Sigmoid colon (tissue), 7 donors: Measurements from ENCODE around the gene KIRREL3. TPM values are rescaled to one million over a fixed set of nuclear protein-coding genes. Genes with fewer than 3 reads are reported as not detected.

Experiments
- DNase-seq: peaks from one replicate; pipeline ENCODE4 v3.0.0-alpha.2; 2019
- H3K27ac ChIP-seq, 4 donors: fragments of 200-600 bp; sonication (generic); one replicate each; pipeline ENCODE4 v1.5.1; 2016 to 2019; ENCODE audit warnings: mild to moderate bottlenecking in 1 of 4
- H3K27me3 ChIP-seq, 3 donors: fragments of 200-600 bp; sonication (generic); one replicate each; pipeline ENCODE4 v1.5.1; 2019; ENCODE audit warnings: mild to moderate bottlenecking in 1 of 3
- H3K36me3 ChIP-seq, 4 donors: fragments of 200-600 bp; sonication (generic); one replicate each; pipeline ENCODE4 v1.5.1; 2016 to 2019
- H3K4me1 ChIP-seq, 4 donors: fragments of 200-600 bp; sonication (generic); one replicate each; pipeline ENCODE4 v1.5.1; 2017 to 2019
- H3K4me3 ChIP-seq, 4 donors: fragments of 200-600 bp; sonication (generic); one replicate each; pipeline ENCODE4 v1.5.1; 2017 to 2019; ENCODE audit warnings: mild to moderate bottlenecking in 2 of 4, moderate library complexity in 1 of 4
- H3K9me3 ChIP-seq, 4 donors: fragments of 200-600 bp in 3 of 4; sonication (generic) in 3 of 4; one replicate each; pipeline versions ENCODE4 v1.5.1 to v1.6.1; 2013 to 2019
- EP300 ChIP-seq, 4 donors: sonication (generic); formaldehyde crosslinking; IDR thresholded peaks; one replicate each; pipeline ENCODE4 v1.6.1; 2017; ENCODE audit warnings: antibody characterized with exemption in 4 of 4
- POLR2A ChIP-seq, 2 donors: fragments of 450-650 bp; IDR thresholded peaks; one replicate each; pipeline ENCODE4 v1.6.1; 2016; ENCODE audit warnings: antibody characterized with exemption in 2 of 2, mild to moderate bottlenecking in 2 of 2, moderate library complexity in 2 of 2
- POLR2AphosphoS5 ChIP-seq, 4 donors: sonication (generic); formaldehyde crosslinking; IDR thresholded peaks; one replicate each; pipeline ENCODE4 v1.6.1; 2017; ENCODE audit warnings: antibody characterized with exemption in 4 of 4
- WGBS, 2 donors: extraction: QIAGEN DNeasy Blood & Tissue Kit; methylation state at CpG; one replicate each; pipeline ENCODE4 v1.1.7; 2013; 5-methylcytosine and 5-hydroxymethylcytosine counted together
- intact Hi-C: fragments of 100-400 bp; cut with DNase I; formaldehyde crosslinking; loops from one replicate; pipeline ENCODE4 v1.15.1; 2023
- polyA plus RNA-seq, 3 donors: library from polyadenylated mRNA; stranded (reverse); fragments of 200-250 nt; gene quantifications; one replicate each; pipeline ENCODE4 v1.2.3, GENCODE V29; 2013
- total RNA-seq, 4 donors: library from RNA; depleted of rRNA; stranded (reverse); fragments of >200 nt; gene quantifications; one replicate each; pipeline ENCODE4 v1.1.0, GENCODE V29; 2016
- TF ChIP-seq, protein P1 (sequence below), 4 experiments: fragments of 450-650 bp in 3 of 4; fragments of 200-600 bp in 1 of 4; IDR thresholded peaks; one replicate each; pipeline ENCODE4 v1.5.1; 2016 to 2019; ENCODE audit warnings: antibody characterized with exemption in 4 of 4, mild to moderate bottlenecking in 3 of 4, moderate library complexity in 2 of 4
- donor health status: healthy with polysubstance abuse.
- donor health status: Bipolar disorder and iron deficiency.
- donor health status: healthy.

The KIRREL3 gene
- total and polyA plus RNA-seq, 7 donors, result under 0.01 to 3.3 (median 1.0) TPM

DNA sequence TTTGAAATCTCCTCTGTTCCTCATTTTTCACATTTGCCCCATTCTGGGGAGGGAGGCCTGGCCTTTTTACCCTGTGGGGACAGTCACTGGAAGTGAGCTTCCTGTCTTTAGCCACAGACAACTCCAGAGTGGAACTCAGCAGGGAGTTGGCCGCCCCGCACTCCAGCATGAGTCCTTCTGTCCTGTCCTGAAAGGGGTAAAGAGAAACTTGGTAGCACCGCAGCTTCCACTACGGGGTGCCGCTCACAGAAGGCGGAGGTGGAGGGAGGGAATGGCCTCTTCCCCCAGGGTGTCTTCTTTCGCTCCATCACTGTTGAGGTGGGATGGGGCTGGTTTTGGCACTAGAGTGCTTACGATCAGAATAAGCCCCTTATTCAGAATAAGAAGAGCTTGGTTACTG is 512.9 kb downstream of the KIRREL3 start:
- no peaks in the 10 kb centered on the region for H3K36me3 ChIP-seq
- TF ChIP-seq POLR2A (IDR thresholded peaks at IDR 0.05) (no peak), EP300 (IDR thresholded peaks at IDR 0.05) (no peak), POLR2AphosphoS5 (IDR thresholded peaks at IDR 0.05) (no peak)
- TF ChIP-seq, protein P1, sequence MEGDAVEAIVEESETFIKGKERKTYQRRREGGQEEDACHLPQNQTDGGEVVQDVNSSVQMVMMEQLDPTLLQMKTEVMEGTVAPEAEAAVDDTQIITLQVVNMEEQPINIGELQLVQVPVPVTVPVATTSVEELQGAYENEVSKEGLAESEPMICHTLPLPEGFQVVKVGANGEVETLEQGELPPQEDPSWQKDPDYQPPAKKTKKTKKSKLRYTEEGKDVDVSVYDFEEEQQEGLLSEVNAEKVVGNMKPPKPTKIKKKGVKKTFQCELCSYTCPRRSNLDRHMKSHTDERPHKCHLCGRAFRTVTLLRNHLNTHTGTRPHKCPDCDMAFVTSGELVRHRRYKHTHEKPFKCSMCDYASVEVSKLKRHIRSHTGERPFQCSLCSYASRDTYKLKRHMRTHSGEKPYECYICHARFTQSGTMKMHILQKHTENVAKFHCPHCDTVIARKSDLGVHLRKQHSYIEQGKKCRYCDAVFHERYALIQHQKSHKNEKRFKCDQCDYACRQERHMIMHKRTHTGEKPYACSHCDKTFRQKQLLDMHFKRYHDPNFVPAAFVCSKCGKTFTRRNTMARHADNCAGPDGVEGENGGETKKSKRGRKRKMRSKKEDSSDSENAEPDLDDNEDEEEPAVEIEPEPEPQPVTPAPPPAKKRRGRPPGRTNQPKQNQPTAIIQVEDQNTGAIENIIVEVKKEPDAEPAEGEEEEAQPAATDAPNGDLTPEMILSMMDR (IDR thresholded peaks at IDR 0.05), result no peak
- peaks cover 0 to 23% (median 10%) of the 10 kb centered on the region in 4 donors for H3K4me1 ChIP-seq
- H3K4me3 ChIP-seq, result no peak overlapping the region
- no peak overlapping the region for H3K27ac ChIP-seq
- peak; percentile 49 for DNase-seq
- H3K9me3 ChIP-seq, result no peaks in the 10 kb centered on the region
- WGBS, 2 donors, result 92 to 94% methylated on average over 8 of the region's 8 CpGs
- intact Hi-C loops, result no loop called here
- H3K27me3 ChIP-seq, result no peaks in the 10 kb centered on the region

DNA sequence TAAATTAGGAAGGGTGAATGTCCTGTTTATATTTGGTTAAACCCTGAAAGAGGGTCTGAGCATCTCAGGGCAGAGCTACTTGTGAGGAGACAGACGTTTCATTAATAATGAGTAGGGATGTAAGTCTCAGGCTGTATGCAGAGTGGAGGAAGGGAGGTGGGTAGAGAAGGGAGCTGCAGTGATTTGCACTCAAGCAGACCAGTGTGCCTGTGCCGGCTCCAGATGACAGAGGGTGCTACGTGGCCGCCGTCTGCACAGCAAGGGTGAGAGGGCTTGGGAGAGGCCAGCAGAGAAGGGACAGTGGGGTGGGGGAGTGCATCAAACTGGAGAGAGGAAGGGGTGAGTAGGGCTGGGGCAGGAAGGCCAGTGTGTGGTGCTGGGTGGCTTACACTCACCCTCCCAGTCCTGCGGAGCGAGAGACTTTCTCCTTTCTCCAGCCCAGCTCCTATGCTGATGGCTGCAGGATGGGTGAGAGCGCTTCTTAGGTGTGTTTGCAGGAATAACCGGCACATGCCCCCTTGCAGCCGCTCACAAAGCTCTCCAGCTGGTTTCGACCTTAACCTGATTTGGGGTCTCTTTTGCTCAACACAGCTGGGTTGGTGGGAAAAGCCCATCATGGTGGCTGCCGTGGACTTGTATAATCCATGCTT is 514.5 kb downstream of the KIRREL3 start:
- H3K9me3 ChIP-seq, result no peaks in the 10 kb centered on the region
- 83 to 84% methylated on average over 12 of the region's 12 CpGs for WGBS, 2 donors
- H3K27me3 ChIP-seq, result no peaks in the 10 kb centered on the region
- intact Hi-C loops, result no loop called here
- peaks cover 0 to 23% (median 10%) of the 10 kb centered on the region in 4 donors for H3K4me1 ChIP-seq
- TF ChIP-seq POLR2AphosphoS5 (IDR thresholded peaks at IDR 0.05) (no peak), EP300 (IDR thresholded peaks at IDR 0.05) (no peak), POLR2A (IDR thresholded peaks at IDR 0.05) (no peak)
- TF ChIP-seq, protein P1 (IDR thresholded peaks at IDR 0.05), result no peak
- no peak overlapping the region for H3K4me3 ChIP-seq
- peak overlapping the region in 1 of 4 donors; percentile 39 for H3K27ac ChIP-seq
- DNase-seq, result peak; percentile 53
- H3K36me3 ChIP-seq, result no peaks in the 10 kb centered on the region

DNA sequence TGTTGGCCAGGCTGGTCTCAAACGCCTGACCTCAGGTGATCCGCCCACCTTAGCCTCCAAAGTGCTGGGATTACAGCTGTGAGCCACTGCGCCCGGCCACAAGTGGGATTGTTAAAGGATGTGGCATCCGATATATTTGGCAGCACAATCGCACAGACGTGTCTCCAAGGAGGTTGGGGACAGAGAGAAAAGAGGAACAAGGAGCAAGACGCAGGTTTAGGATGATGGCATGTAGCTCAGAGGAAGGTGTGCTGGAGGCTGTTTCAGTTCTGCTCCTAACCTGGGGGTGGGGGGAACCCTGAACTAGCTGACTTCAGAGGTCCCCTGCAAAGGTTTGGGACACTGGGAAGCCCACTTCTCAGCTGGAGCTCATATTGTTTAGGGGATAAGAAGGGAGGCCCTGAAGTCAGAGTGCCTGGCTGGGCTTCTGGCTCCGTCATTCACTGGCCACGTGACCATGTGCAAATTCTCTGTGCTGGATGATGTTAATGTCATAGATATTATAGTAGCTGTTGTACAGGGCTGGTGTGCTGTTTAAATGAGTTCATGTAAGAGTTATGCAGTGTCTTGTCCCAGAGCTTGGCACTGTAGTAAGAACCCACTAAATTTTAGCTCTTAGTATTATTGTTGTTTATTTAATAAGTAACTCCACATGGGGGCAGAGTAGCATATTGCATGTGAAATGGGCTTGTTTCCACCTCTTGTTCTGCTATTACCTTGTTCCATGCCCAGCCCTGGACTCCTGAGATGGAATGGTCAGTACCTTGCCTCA is 515.4 kb downstream of the KIRREL3 start:
- H3K27me3 ChIP-seq, result no peaks in the 10 kb centered on the region
- peak overlapping the region in 1 of 4 donors; percentile 41 for H3K27ac ChIP-seq
- no peaks in the 10 kb centered on the region for H3K9me3 ChIP-seq
- H3K36me3 ChIP-seq, result no peaks in the 10 kb centered on the region
- intact Hi-C loops, result no loop called here
- 55 to 73% methylated on average over 10 of the region's 10 CpGs for WGBS, 2 donors
- H3K4me1 ChIP-seq, result peaks cover 0 to 28% (median 14%) of the 10 kb centered on the region in 4 donors
- peak; percentile 53 for DNase-seq
- no peak overlapping the region for H3K4me3 ChIP-seq
- TF ChIP-seq EP300 (IDR thresholded peaks at IDR 0.05) (no peak), POLR2AphosphoS5 (IDR thresholded peaks at IDR 0.05) (peak in 2 of 4 donors; percentile 27 to 51)

DNA sequence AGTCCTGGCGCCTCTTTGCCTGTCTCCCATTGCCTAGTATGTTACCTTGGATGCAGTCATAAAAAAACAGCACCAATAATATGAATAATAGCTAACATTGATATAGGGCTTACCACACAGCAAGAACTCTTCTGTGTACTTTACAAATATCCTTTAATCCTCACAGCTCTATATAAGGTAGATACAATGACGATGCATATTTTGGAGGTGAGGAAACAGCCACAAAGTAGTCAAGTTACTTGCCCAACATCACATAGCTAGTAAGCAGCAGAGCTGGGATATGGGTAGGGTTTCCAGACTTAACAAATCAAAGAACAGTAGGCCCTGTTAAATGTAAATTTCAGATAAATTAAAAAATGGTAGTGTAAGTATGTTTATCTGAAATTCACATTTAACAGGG is 516.3 kb downstream of the KIRREL3 start:
- no peak for DNase-seq
- 77 to 84% methylated on average over 2 of the region's 2 CpGs for WGBS, 2 donors
- no peak for TF ChIP-seq EP300 (IDR thresholded peaks at IDR 0.05)
- TF ChIP-seq, protein P1 (IDR thresholded peaks at IDR 0.05), result no peak
- no peak for TF ChIP-seq POLR2AphosphoS5 (IDR thresholded peaks at IDR 0.05)
- TF ChIP-seq POLR2A (IDR thresholded peaks at IDR 0.05), result no peak
- no peak overlapping the region for H3K27ac ChIP-seq
- H3K27me3 ChIP-seq, result no peaks in the 10 kb centered on the region
- intact Hi-C loops, result no loop called here
- H3K36me3 ChIP-seq, result no peaks in the 10 kb centered on the region
- H3K9me3 ChIP-seq, result no peaks in the 10 kb centered on the region
- H3K4me1 ChIP-seq, result peaks cover 0 to 30% (median 14%) of the 10 kb centered on the region in 4 donors
- H3K4me3 ChIP-seq, result no peak overlapping the region

DNA sequence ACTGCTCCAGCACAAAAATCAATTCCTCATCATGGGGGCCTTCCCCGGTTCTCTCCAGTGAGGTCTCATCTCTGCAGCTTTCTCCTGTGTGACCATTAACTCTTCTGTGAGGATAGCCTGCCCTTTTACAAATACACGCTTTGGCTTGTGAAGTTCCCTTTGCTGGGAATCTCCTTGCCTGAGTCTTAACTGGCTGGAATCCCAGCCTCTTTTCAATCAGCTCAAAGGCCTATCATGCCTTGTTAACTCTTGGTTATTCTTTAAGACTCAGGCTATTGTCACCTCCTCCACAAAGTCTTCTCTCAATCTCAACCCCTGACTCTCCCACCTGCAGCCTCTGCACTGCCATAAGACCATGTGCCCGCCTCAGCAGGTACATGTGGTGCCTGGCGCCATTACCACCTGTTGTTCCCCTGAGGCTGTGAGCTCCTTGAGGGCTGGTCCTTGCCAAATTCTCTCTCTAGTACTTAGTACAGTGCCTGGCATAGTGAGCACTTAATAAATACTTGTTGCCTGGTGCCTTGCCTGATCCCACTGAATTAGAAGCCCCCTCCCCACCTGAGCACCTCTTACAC is 516.9 kb downstream of the KIRREL3 start:
- TF ChIP-seq, protein P1 (IDR thresholded peaks at IDR 0.05), result no peak
- TF ChIP-seq POLR2A (IDR thresholded peaks at IDR 0.05) (no peak), EP300 (IDR thresholded peaks at IDR 0.05) (no peak), POLR2AphosphoS5 (IDR thresholded peaks at IDR 0.05) (no peak)
- WGBS, 2 donors, result 76 to 91% methylated on average over 4 of the region's 4 CpGs
- peak; percentile 11 for DNase-seq

More for the DNA sequence above, 516.9 kb downstream of the KIRREL3 start:
- Histone ChIP-seq H3K4me1 (peaks cover 0 to 30% (median 14%) of the 10 kb centered on the region in 4 donors), H3K36me3 (no peaks in the 10 kb centered on the region), H3K4me3 (no peak overlapping the region), H3K27me3 (no peaks in the 10 kb centered on the region), H3K9me3 (no peaks in the 10 kb centered on the region), H3K27ac (no peak overlapping the region)
- intact Hi-C loops, result no loop called here
